Osteoblast (primary cell): Measurements from ENCODE around the gene RPAP3. TPM values are rescaled to one million over a fixed set of nuclear protein-coding genes. Genes with fewer than 3 reads are reported as not detected.

ENCODE experiments used
- DNase-seq: peaks from one replicate; pipeline ENCODE4 v3.0.0; 2011; ENCODE audit warnings: low spot score, mixed read lengths; ENCODE audit not compliant: insufficient read length; ENCODE audit errors: missing footprints
- H2AFZ ChIP-seq: 2 replicates; pipeline ENCODE4 v1.6.0; 2011; ENCODE audit warnings: mild to moderate bottlenecking, low read length
- H3K27ac ChIP-seq: 2 replicates; pipeline ENCODE4 v1.5.1; 2011; ENCODE audit warnings: mild to moderate bottlenecking, low read depth, low read length, moderate library complexity
- H3K27me3 ChIP-seq: 2 replicates; pipeline ENCODE4 v1.6.0; 2012; ENCODE audit warnings: mild to moderate bottlenecking, control low read depth, inconsistent platforms, low read length, moderate library complexity; ENCODE audit not compliant: insufficient read depth
- H3K36me3 ChIP-seq: 2 replicates; pipeline ENCODE4 v1.5.1; 2011; ENCODE audit warnings: mild to moderate bottlenecking, low read length, control low read depth, moderate library complexity; ENCODE audit not compliant: insufficient read depth
- H3K4me1 ChIP-seq: 2 replicates; pipeline ENCODE4 v1.5.1; 2011; ENCODE audit warnings: mild to moderate bottlenecking, low read length, control low read depth, moderate library complexity; ENCODE audit not compliant: insufficient read depth
- H3K4me2 ChIP-seq: 2 replicates; pipeline ENCODE4 v1.6.0; 2011; ENCODE audit warnings: mild to moderate bottlenecking, low read length; ENCODE audit not compliant: insufficient read depth
- H3K4me3 ChIP-seq: fragments of 200-600 bp; sonication (generic); 3 replicates; pipeline ENCODE4 v1.5.1; 2012; ENCODE audit warnings: mild to moderate bottlenecking, low read length, inconsistent platforms; ENCODE audit not compliant: insufficient read depth
- H3K79me2 ChIP-seq: 2 replicates; pipeline ENCODE4 v1.6.0; 2012; ENCODE audit warnings: mild to moderate bottlenecking, low read length, control low read depth, inconsistent platforms; ENCODE audit not compliant: insufficient read depth
- H3K9me3 ChIP-seq: 2 replicates; pipeline ENCODE4 v1.5.1; 2011; ENCODE audit warnings: low read depth, low read length, control low read depth
- H4K20me1 ChIP-seq: 2 replicates; pipeline ENCODE4 v1.6.0; 2012; ENCODE audit warnings: mild to moderate bottlenecking, low read length, control low read depth; ENCODE audit not compliant: insufficient read depth
- CTCF ChIP-seq: IDR thresholded peaks from 2 replicates; pipeline ENCODE4 v1.5.1; 2011; ENCODE audit warnings: mild to moderate bottlenecking, low read depth, low read length, moderate library complexity; ENCODE audit errors: extremely low read depth
- total RNA-seq: library from RNA; depleted of rRNA; stranded (reverse); fragments of >200 nt; gene quantifications from 2 replicates; pipeline ENCODE4 v1.2.3, GENCODE V29; 2012

Gene RPAP3
- total RNA-seq, 1 donor, result 15.6 TPM

- H2AFZ ChIP-seq, result no peak overlapping the region
- no peaks in the 10 kb centered on the region for H4K20me1 ChIP-seq
- no peak for TF ChIP-seq CTCF
- H3K9me3 ChIP-seq, result no peaks in the 10 kb centered on the region
- no peaks in the 10 kb centered on the region for H3K27me3 ChIP-seq
- H3K36me3 ChIP-seq, result no peaks in the 10 kb centered on the region
- peaks cover 17% of the 10 kb centered on the region for H3K4me1 ChIP-seq
- no peak overlapping the region for H3K4me3 ChIP-seq
- peak overlapping the region; percentile 16 for H3K27ac ChIP-seq
- H3K4me2 ChIP-seq, result no peak overlapping the region
- H3K79me2 ChIP-seq, result no peaks in the 10 kb centered on the region
- DNase-seq, result no peak
Observed at GRCh38 chr12:47652521-47653234, 53.2 kb downstream of the RPAP3 start.

- peak overlapping the region; percentile 69 for H2AFZ ChIP-seq
- H3K27me3 ChIP-seq, result no peaks in the 10 kb centered on the region
- H4K20me1 ChIP-seq, result no peaks in the 10 kb centered on the region
- H3K9me3 ChIP-seq, result no peaks in the 10 kb centered on the region
- TF ChIP-seq CTCF, result peak; percentile 66
- no peaks in the 10 kb centered on the region for H3K36me3 ChIP-seq
- H3K4me3 ChIP-seq, result peak overlapping the region; percentile 48
- H3K4me1 ChIP-seq, result peaks cover 17% of the 10 kb centered on the region
- peak; percentile 48 for DNase-seq
- H3K79me2 ChIP-seq, result no peaks in the 10 kb centered on the region
- no peak overlapping the region for H3K27ac ChIP-seq
- H3K4me2 ChIP-seq, result peak overlapping the region; percentile 68
Observed at GRCh38 chr12:47651368-47652254, 54.2 kb downstream of the RPAP3 start.

GRCh38 chr12:47650469-47650868 is 55.4 kb downstream of the RPAP3 start:
- H3K4me1 ChIP-seq, result peaks cover 17% of the 10 kb centered on the region
- H2AFZ ChIP-seq, result no peak overlapping the region
- H3K4me2 ChIP-seq, result no peak overlapping the region
- H3K36me3 ChIP-seq, result no peaks in the 10 kb centered on the region
- H3K79me2 ChIP-seq, result no peaks in the 10 kb centered on the region
- no peaks in the 10 kb centered on the region for H3K27me3 ChIP-seq
- H3K4me3 ChIP-seq, result no peak overlapping the region
- no peak for DNase-seq
- H3K27ac ChIP-seq, result no peak overlapping the region
- no peaks in the 10 kb centered on the region for H3K9me3 ChIP-seq
- no peak for TF ChIP-seq CTCF
- H4K20me1 ChIP-seq, result no peaks in the 10 kb centered on the region

- H3K4me1 ChIP-seq, result peaks cover 17% of the 10 kb centered on the region
- H4K20me1 ChIP-seq, result no peaks in the 10 kb centered on the region
- no peaks in the 10 kb centered on the region for H3K79me2 ChIP-seq
- no peak overlapping the region for H2AFZ ChIP-seq
- TF ChIP-seq CTCF, result no peak
- no peaks in the 10 kb centered on the region for H3K9me3 ChIP-seq
- H3K27me3 ChIP-seq, result no peaks in the 10 kb centered on the region
- no peak overlapping the region for H3K4me2 ChIP-seq
- H3K4me3 ChIP-seq, result no peak overlapping the region
- DNase-seq, result no peak
- H3K36me3 ChIP-seq, result no peaks in the 10 kb centered on the region
- H3K27ac ChIP-seq, result no peak overlapping the region
Observed at GRCh38 chr12:47649381-47649780, 56.4 kb downstream of the RPAP3 start.
